Fibroblast of skin of right quadriceps (primary cell): ENCODE results near the gene TLCD2.

Experiments
- DNase-seq: peaks from one replicate; pipeline ENCODE4 v3.0.0-alpha.2; 2013

The TLCD2 gene

GRCh38 chr17:1735834-1736347 lies 25.7 kb upstream of the TLCD2 start:
- no peak for DNase-seq

- DNase-seq = no peak
These were observed 25.2 kb upstream of the TLCD2 start for GRCh38 chr17:1735418-1735817.

DNA sequence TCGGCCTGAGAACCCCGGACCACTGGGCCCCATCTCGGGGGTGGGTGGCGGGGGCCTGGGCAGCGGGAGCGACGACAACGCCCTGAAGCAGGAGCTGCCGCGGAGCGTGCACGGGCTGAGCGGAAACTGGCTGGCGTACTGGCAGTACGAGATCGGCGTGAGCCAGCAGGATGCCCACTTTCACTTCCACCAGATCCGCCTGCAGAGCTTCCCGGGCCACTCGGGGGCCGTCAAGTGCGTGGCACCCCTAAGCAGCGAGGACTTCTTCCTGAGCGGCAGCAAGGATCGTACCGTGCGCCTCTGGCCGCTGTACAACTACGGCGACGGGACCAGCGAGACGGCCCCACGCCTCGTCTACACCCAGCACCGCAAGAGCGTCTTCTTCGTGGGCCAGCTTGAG lies 23.6 kb upstream of the TLCD2 start:
- no peak for DNase-seq

- no peak for DNase-seq
These were observed 22.7 kb upstream of the TLCD2 start for GRCh38 chr17:1732833-1733321.

DNA sequence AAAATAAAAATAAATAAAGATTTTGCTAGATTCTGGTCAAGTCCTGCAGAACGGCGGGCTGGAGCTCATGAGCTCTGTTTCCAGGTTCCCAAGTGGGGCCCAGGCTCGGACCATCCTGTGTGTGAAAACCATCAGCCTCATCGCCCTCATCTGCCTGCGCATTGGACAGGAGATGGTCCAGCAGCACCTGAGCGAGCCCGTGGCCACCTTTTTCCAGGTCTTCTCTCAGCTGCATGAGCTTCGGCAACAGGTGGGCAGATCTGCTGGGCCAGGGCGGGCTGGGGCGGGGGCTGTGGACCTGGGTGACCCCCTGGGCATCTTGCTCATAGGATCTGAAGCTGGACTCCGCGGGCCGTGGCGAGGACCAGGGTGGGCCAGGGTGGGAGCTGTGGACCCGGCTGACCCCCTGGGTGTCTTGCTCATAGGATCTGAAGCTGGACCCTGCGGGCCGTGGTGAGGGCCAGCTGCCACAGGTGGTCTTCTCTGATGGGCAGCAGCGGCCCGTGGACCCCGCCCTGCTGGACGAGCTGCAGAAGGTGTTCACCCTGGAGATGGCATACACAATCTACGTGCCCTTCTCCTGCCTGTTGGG lies 22.2 kb upstream of the TLCD2 start:
- no peak for DNase-seq

- DNase-seq = no peak
These were observed 21.0 kb upstream of the TLCD2 start for GRCh38 chr17:1731194-1731506.

GRCh38 chr17:1730326-1731193 lies 20.4 kb upstream of the TLCD2 start:
- DNase-seq = no peak

DNA sequence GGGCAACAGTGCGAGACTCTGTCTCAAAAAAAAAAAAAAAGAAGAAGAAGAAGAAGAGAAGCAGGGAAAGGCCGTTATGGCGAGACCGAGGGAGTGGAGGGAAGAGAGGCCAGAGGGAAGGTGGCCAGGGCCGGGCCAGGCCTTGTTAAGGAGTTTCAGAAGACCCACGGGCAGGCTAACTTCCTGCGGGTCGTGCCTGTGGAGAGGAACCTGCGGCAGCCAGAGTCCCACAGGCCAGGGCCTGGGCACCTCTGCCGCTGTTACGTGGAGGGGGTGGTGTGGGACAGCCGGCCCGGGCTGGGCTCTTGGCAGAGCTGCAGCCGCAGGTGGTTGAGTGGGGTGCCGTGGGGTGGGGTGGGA lies 19.8 kb upstream of the TLCD2 start:
- no peak for DNase-seq

DNA sequence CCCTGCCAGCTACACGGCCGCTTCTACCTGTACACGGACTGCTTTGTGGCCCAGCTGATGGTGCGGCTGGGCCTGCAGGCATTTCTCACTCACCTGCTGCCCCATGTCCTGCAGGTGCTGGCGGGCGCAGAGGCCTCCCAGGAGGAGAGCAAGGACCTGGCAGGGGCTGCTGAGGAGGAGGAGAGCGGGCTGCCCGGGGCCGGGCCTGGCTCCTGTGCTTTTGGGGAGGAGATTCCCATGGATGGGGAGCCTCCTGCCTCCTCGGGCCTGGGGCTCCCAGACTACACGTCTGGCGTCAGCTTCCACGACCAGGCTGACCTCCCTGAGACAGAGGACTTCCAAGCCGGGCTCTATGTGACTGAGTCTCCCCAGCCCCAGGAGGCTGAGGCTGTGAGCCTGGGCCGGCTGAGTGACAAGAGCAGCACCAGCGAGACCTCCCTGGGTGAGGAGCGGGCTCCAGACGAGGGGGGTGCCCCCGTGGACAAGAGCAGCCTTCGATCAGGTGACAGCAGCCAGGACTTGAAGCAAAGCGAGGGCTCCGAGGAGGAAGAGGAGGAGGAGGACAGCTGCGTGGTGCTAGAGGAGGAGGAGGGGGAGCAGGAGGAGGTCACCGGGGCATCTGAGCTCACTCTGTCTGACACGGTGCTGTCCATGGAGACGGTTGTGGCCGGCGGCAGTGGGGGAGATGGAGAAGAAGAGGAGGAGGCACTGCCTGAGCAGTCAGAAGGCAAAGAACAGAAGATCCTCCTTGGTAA lies 17.9 kb upstream of the TLCD2 start:
- no peak for DNase-seq

DNA sequence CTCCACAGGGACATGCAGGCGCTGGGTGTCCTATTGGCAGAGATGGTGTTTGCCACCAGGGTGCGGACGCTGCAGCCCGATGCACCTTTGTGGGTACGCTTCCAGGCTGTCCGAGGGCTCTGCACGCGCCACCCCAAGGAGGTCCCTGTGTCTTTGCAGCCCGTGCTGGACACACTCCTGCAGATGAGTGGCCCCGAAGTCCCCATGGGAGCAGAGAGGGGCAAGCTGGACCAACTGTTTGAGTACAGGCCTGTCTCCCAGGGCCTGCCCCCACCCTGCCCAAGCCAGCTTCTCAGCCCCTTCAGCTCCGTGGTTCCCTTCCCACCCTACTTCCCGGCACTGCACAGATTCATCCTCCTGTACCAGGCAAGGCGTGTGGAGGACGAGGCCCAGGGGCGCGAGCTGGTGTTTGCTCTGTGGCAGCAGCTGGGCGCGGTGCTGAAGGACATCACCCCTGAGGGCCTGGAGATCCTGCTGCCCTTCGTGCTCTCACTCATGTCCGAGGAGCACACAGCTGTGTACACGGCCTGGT lies 17.1 kb upstream of the TLCD2 start:
- no peak for DNase-seq

DNA sequence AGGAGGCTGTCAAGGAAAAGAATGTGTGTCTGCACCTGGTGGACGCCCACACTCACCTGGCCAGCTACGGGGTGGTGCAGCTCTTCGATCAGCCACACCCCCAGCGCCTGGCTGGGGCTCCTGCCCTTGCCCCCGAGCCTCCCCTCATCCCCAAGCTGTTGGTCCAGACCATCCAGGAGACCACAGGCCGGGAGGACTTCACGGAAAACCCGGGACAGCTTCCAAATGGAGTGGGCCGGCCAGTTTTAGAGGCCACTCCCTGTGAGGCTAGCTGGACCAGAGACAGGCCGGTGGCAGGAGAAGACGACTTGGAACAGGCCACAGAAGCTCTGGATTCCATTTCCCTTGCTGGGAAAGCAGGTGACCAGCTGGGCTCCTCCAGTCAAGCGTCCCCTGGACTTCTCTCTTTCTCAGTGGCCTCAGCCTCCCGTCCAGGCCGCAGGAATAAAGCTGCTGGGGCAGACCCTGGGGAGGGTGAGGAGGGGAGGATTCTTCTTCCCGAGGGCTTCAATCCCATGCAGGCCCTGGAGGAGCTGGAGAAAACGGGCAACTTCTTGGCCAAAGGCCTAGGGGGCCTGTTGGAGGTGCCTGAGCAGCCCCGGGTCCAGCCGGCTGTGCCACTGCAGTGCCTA lies 16.6 kb upstream of the TLCD2 start:
- no peak for DNase-seq

- DNase-seq = no peak
These were observed 15.7 kb upstream of the TLCD2 start for GRCh38 chr17:1725642-1726511.

DNA sequence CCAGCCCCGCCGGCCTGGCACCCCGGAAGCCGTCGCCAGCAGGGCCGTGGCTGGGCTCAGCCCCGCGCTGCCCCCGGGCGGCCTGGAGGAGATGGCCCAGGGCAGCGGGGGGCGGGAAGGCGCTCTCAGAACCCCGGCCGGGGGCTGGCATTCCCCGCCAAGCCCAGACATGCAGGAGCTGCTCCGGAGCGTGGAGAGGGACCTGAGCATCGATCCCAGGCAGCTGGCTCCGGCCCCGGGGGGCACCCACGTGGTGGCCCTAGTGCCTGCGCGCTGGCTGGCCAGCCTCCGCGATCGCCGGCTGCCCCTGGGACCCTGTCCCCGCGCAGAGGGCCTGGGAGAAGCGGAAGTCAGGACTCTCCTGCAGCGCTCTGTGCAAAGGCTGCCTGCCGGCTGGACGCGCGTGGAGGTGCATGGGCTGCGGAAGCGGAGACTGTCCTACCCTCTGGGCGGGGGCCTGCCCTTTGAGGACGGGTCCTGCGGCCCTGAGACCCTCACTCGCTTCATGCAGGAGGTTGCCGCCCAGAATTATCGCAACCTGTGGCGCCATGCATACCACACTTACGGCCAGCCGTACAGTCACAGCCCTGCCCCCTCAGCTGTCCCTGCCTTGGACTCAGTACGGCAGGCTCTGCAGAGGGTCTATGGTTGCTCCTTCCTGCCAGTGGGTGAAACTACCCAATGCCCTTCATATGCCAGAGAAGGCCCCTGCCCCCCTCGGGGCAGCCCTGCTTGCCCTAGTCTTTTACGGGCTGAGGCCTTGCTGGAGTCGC lies 14.9 kb upstream of the TLCD2 start:
- DNase-seq = no peak

DNA sequence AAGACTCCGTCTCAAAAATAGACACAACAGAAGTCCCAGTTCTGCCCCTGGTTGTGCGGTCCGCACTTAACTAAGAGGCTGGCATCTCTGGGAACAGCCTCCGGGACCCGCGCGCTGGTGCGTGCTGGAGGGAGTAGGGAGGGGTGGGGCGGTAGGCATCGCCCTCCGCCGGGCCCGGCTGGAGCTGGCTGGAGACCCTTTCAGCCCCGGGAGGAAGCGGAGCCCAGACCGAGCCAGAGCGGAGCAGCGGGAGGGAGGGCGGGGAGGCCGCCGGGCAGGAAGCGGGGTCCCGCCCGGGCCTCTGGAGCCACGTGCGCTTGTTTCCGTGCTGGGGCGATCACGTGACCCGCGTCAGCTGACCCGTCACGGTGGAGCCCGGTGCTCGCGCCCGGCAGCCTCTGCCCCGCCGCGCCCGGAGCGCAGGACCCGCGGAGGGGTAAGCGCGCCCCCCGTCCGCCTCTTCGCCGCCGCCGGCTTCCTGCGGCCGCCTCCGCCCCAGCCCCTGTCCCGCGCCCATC lies 14.2 kb upstream of the TLCD2 start, which contains the start of gene WDR81:
Gene WDR81, plus strand, starts transcription at position 354 of the 518 bp plus-strand sequence. CDS start 256 bp downstream, outside the sequence.
- DNase-seq = peak; percentile 81

- DNase-seq = peak; percentile 69
These were observed 11.8 kb upstream of the TLCD2 start for GRCh38 chr17:1722022-1722421.

DNA sequence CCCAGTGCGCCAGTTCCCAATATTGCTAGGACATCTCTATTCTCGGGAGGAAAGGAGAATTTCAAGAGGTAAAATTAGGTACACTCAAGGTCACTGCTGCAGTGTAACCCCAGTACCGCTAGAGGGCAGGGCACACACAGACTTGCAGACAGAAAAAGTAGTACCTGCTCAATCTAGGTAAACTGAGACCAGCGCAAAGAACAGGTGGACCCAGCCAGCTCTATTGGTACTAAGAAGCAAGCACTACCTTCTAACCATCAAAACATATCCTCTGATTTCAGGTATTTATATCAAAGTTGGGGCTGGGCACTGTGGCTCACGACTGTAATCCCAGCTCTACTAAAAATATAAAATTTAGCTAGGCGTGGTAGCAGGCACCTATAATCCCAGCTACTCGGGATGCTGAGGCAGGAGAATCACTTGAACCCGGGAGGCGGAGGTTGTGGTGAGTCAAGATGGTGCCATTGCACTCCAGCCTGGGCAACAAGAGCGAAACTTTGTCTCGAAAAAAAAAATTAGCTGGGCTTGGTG lies 10.7 kb upstream of the TLCD2 start:
- no peak for DNase-seq

- DNase-seq = no peak
These were observed 8.4 kb upstream of the TLCD2 start for GRCh38 chr17:1718362-1719165.

DNA sequence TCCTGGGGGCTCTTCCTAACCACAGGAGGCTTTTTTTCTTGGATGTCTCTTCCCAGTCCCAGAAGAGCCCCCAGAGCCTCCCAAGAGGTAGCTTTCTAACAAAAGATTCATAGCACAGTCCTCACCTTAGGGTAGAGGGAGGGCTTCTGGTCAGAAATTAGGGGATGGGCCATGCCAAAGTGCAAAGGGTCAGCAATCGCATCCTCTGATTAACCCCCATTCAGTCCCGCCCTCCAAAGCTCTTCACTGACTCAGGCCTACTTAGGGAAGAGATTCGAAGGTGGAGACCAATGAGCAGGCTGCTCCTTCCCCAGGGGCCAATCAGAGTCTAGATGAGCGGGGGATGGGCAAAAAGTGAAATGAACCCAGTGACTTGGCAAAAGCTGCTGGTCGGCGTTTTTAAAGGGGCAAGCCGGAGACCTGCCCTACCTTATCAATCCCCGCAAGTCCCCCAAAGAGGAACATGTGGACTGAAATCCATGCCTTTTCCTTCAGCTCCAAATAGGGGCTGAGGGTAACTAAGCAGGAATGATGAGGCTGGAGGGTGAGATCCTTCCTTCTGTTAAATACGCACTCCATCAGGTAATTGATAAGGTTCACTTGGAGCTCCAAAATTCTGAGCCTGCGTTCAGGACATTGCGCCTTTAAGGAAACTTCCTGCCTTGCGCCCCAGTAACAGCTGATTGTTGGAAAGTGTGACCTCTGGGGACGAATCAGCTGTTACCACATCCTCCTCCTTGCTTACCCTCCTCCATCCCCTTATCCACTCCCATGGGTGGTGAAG lies 6.9 kb upstream of the TLCD2 start:
- DNase-seq = peak; percentile 99
